ENCODE data around the gene DNAJB13. TPM values are rescaled to one million over a fixed set of nuclear protein-coding genes. Genes with fewer than 3 reads are reported as not detected.

DNAJB13 gene
- total RNA-seq, 1 experiment from 2014 or later = not detected

GRCh38 chr11:74013141-74013540 is 62.3 kb downstream of the DNAJB13 start:
- TF ChIP-seq CTCF (conservative IDR thresholded peaks at IDR 0.05) = no peak
- Histone ChIP-seq H3K56ac (ENCODE audit: insufficient read length, low read depth, low read length) (no peak overlapping the region), H2BK120ac (ENCODE audit: low read depth, low read length, poor library complexity, severe bottlenecking) (no peak overlapping the region), H3K79me2 (ENCODE audit: insufficient read depth, low read length) (no peaks in the 10 kb centered on the region), H3K23ac (ENCODE audit: insufficient read length, low read depth, low read length) (no peak overlapping the region), H2AFZ (ENCODE audit: low read length) (no peak overlapping the region), H3K18ac (ENCODE audit: insufficient read length, low read depth, low read length) (no peak overlapping the region), H3K79me1 (ENCODE audit: insufficient read depth, low read depth, low read length, poor library complexity, severe bottlenecking) (no peaks in the 10 kb centered on the region), H2BK15ac (ENCODE audit: low read depth, low read length) (no peak overlapping the region), H2BK12ac (ENCODE audit: insufficient read length, low read depth, low read length) (no peak overlapping the region), H4K91ac (ENCODE audit: insufficient read length, low read depth, low read length) (no peak overlapping the region), H3K4me1 (ENCODE audit: insufficient read depth, low read length) (no peaks in the 10 kb centered on the region), H3K4me2 (ENCODE audit: insufficient read depth, insufficient read length, low read length) (no peak overlapping the region), H2BK5ac (ENCODE audit: insufficient read length, low read length) (no peak overlapping the region), H3T11ph (ENCODE audit: low read length) (no peak overlapping the region), H3K4ac (ENCODE audit: low read depth, low read length) (no peak overlapping the region), H2AK5ac (ENCODE audit: insufficient read length, low read length) (no peak overlapping the region), H4K5ac (ENCODE audit: insufficient read length, low read depth, low read length) (no peak overlapping the region), H3K9me3 (ENCODE audit: control insufficient read depth, low read depth, low read length) (no peaks in the 10 kb centered on the region), H3K23me2 (ENCODE audit: insufficient read length, low read depth, low read length, poor library complexity, severe bottlenecking) (no peaks in the 10 kb centered on the region), H3K27me3 (ENCODE audit: insufficient read depth, low read length) (no peaks in the 10 kb centered on the region), H4K8ac (replicated peaks; ENCODE audit: insufficient read length, low read depth, low read length) (no peak overlapping the region), H4K20me1 (ENCODE audit: control insufficient read depth, insufficient read depth, insufficient read length) (no peaks in the 10 kb centered on the region), H3K14ac (ENCODE audit: insufficient read depth, low read length) (no peak overlapping the region), H2BK20ac (ENCODE audit: low read depth, low read length, poor library complexity, severe bottlenecking) (no peak overlapping the region), H3K27ac (ENCODE audit: insufficient read length, low read depth, low read length) (no peak overlapping the region), H3K9ac (ENCODE audit: extremely low read depth, insufficient read length, low read length) (no peak overlapping the region)
- WGBS (ENCODE audit: extremely low coverage, insufficient read length, low lambda C conversion rate) = no CpG with 5 or more reads among the region's 8 CpGs
- Mint-ChIP-seq H3K9me3 (no peaks in the 10 kb centered on the region), H3K27ac (no peak overlapping the region), H3K27me3 (ENCODE audit: low read depth) (no peaks in the 10 kb centered on the region; the same call in 1 of the 2 replicates), H3K4me3 (no peak overlapping the region), H3K36me3 (ENCODE audit: insufficient read depth in 1 of 3, low read depth in 3 of 3) (peaks cover 0 to 21% (median 12%) of the 10 kb centered on the region in 3 experiments; a peak in 5 of 7 replicates), H3K4me1 (peaks cover 11 to 23% of the 10 kb centered on the region in 2 experiments)
- no peak for DNase-seq

Measured in H9 (cell line).